IPS-NIHi7 (cell line): Measurements from ENCODE around the gene NRP2.

Experiments
- DNase-seq: peaks from one replicate; pipeline ENCODE4 v3.0.0; 2012; ENCODE audit warnings: mixed read lengths; ENCODE audit errors: extremely low spot score

Gene NRP2

GRCh38 chr2:205682239-205682970 is at the start of gene NRP2:
NRP2 (plus strand) TSS chr2:205682501; CDS start chr2:205683291, 790 bp downstream.
- DNase-seq, result peak; percentile 71

GRCh38 chr2:205633994-205634393 is 48.3 kb upstream of the NRP2 start:
- no peak for DNase-seq

GRCh38 chr2:205636549-205637319 is 45.6 kb upstream of the NRP2 start:
- no peak for DNase-seq

GRCh38 chr2:205637320-205637602 is 45.0 kb upstream of the NRP2 start:
- DNase-seq, result no peak

DNA sequence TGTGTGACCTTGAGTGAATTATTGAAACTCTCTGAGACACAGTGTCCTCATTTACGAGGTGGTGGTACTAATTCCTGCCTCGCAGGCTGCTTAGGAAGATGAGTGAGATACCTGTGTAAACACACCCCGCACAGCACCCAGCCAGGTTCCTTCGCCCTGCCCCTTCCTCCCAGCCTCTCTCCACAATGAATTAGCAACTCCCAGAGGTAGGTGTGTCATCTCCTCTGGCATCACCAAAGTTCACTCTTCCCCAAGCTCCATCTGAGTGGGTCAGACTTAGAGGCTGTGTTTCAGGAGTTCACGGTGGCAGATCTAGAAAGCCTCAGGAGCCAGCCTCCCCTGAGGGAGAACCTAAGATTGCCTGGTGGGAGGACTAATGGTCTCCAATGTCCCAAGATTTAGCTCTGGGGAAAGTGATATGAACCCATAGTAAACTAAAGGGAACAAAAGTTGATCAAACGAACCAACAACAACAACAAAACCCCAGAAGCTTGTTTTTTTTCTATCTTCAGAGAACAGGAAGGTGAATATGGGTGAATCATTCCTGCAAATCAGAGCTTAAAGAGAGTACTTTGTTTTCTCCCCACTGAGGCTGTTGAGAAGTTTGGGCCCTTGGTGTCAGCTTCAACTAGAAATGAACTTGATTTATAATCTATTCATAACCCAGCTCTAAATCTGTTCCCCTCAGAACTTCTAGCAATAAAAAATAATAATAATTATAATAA is 44.4 kb upstream of the NRP2 start:
- DNase-seq, result no peak

GRCh38 chr2:205640716-205641115 is 41.6 kb upstream of the NRP2 start:
- no peak for DNase-seq

DNA sequence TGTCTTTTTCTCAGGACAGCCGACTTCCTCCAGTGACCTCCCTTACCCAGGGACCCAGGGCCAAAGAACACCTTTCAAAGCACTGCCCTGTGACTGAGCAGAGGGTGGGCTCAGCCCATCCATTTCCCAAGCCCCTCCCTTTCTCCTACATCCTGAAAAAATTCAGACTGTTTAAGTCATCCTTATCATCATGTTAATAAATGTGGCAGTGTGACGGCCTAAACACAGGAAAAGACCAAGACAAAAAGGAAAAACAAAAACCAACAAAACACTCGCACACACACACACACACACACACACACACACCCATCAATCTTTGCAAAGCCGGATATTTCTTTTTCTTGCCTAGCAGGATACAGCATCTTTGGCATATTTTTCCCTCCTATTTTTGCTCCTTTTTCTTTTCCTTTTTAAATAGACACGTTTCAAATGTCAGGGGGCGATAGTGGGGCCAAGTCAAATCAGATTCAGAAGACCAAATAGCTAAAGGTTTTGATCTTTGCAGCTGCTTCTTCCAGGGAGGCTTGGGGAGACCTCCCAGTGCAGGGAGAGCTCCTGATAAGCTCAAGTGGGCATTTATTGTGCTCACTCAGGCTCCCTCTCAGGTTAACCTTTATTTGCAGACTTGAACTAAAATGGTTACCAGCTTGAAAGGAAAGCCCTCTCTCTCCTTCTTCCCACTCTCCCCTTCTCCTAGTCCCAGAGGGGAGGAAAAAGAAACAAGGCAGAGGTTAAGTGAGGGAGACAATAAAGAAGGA is 39.5 kb upstream of the NRP2 start:
- DNase-seq, result no peak

GRCh38 chr2:205643391-205643885 is 38.9 kb upstream of the NRP2 start:
- DNase-seq, result no peak

DNA sequence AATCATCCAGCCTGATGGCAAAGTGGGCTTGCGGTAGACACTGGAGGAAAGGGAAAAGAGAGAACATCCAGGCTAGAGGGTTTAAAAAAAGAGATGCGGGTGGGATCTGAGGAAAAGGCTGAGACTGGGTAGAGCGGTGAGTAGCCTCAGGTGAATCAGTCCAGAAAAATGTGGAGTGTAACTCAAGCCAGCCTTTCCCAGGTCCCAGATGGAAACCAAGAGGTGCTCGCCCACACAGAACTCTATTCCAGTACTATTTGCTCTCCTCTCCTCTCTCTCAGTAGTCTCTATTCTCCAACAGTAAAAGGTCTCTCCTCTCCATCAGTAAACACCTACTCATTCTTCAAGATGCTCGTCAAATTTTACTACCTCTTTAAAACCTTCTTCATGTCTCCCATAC is 38.3 kb upstream of the NRP2 start:
- no peak for DNase-seq

- DNase-seq, result no peak
These were observed 35.6 kb upstream of the NRP2 start for GRCh38 chr2:205646680-205647079.

GRCh38 chr2:205650450-205650849 is 31.9 kb upstream of the NRP2 start:
- DNase-seq, result peak; percentile 72

DNA sequence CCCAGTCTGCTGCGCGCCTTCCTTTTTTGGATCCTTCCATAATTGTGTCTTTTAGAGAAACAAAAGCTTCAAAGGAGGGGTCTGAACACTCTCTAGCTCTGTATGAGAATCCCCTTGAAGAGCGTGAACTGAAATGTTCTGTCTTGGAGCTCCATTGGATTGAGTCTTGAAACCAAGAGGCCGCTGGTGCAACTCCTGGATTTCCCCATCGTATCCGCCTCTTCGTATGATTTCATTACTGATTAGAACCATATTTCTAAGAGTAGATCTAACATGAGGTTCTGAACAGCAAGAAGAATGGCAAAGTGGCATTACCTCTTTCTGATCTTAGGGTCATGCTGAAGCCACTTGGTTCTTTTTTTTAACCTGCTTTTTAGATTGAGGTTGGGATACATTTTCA is 31.4 kb upstream of the NRP2 start:
- DNase-seq, result no peak

- no peak for DNase-seq
These were observed 30.6 kb upstream of the NRP2 start for GRCh38 chr2:205651719-205652118.

GRCh38 chr2:205654878-205655605 is 27.3 kb upstream of the NRP2 start:
- DNase-seq, result no peak

DNA sequence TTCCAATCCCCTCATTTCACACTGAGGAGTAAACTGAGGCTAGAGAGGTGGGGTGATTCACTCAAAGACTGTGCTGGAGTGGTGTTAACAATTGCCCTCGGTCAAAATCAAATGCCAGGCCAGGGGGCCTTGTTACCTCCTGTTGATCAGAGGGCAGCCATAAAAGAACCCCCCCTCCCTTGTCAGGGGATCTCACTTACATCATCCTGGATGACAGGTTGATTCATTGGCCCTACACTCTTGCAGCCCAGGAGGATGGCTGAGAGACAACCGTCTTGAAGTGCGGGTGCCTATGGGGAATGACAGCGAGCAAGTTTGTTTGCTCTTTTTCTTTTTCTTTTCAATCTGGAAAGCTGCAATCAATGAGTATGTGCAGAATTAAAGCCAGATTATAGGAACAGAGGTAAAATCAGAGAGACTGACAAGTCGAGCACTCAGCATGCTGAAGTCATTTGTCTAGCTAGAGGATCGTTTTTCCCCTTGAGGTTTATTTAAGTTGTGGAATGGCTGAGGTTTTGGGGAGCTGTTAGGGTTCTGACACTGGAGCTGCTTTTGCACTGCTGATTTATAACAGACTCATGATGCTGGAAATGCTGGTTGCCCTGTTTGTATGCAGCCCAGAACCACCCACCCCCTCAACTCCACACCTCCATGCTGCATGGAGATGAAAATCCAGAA is 26.4 kb upstream of the NRP2 start:
- DNase-seq, result no peak

GRCh38 chr2:205656461-205656860 is 25.8 kb upstream of the NRP2 start:
- DNase-seq, result no peak

DNA sequence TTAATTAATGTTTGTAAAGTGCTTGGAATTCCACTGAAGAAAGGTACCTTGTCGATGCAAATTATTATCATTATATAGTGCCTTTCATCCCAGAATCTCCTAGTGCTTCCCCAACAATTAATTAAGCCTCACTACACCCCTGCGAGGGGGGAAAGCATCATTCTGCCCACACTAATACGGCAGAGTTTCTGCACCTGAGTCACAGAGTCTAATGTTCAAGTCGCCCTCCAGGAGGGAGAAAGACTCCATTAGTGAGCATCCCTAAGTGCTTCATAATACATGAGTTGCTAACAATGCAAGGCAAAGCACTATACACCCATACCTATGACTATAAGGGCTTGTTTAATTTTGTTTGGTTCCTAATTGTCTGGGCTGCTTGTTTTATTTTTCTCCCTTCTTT is 25.4 kb upstream of the NRP2 start:
- DNase-seq, result no peak

- no peak for DNase-seq
These were observed 24.7 kb upstream of the NRP2 start for GRCh38 chr2:205657579-205657978.

DNA sequence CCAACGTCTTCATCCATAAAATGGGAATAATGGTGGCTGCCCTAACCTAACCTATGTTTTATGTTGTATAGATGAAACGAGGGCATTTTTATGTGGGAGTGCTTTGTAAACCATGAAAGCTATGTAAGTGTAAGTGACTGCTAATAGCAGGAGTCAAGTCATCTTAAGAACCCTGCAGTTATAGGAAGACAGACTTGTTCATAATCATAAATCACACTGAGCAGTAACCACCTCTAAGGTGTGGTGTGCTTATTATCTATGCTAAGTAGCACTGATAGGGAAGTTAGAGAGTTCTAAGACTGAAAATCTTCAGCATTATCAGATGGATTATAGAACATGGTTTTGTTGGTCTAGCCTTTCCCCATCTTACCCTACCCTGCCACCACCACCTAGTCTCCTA is 24.2 kb upstream of the NRP2 start:
- no peak for DNase-seq

DNA sequence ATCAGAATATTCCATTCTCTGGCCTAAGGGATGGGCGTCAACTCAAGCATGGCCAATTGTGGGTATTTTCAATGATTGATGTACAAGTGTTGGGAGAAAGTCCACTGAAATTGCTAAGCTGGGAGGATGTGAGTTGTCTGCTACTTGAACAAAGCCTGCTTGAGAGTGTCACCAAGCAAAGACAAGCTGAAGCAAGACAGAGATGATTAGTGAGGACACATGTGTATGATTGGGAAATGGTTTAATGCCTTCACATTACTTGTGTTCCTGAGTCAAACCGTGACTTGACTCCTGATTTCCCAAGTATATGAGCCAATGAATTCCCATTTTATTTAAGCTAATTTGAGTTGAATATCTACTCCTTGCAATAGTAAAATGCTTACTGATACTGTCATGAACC is 23.7 kb upstream of the NRP2 start:
- DNase-seq, result no peak

DNA sequence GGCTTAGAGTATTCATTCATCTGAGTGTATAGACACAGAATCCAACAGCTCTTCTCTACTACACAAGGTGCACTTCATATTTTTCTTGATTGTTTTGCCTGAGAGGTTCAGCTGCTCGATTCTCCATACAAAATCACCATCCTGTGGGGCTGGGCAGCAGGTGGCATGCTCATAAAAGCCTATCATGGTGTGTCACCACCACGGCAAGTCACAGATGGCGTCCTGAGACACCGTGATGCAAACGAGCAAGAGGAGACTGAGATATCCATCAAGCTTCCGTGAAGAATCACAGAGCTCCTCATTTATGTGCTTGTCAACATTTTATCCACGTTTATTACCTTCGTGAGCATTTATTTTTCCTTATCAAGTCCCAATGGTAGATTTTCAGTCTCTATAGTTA is 22.4 kb upstream of the NRP2 start:
- no peak for DNase-seq
